ENCODE data around the gene ANKRD10. TPM values are rescaled to one million over a fixed set of nuclear protein-coding genes. Genes with fewer than 3 reads are reported as not detected.

Gene ANKRD10
- total RNA-seq, 4 donors from 2014 or later = 87.8 to 182 (median 145) TPM

DNA sequence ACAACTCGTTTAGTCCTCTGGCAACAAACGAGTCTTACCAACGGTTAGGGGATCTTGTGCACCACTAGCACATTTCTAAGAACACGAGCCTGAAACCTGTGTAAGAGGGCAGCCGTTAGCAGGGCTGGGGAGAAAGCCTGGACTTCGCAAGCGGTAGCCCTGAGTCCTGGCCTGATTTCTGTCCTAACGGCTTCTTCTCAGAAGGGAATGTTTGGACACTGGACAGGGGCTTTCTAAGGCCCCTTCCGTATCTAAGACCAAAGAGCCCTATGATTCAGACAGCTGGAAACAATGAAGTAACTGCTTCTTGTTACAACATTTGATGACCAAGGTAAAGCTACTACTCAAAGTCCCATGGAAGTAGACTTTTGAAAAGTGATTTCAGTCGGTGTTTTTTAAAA is 2.2 kb downstream of the ANKRD10 start:
- TF ChIP-seq, protein P1, sequence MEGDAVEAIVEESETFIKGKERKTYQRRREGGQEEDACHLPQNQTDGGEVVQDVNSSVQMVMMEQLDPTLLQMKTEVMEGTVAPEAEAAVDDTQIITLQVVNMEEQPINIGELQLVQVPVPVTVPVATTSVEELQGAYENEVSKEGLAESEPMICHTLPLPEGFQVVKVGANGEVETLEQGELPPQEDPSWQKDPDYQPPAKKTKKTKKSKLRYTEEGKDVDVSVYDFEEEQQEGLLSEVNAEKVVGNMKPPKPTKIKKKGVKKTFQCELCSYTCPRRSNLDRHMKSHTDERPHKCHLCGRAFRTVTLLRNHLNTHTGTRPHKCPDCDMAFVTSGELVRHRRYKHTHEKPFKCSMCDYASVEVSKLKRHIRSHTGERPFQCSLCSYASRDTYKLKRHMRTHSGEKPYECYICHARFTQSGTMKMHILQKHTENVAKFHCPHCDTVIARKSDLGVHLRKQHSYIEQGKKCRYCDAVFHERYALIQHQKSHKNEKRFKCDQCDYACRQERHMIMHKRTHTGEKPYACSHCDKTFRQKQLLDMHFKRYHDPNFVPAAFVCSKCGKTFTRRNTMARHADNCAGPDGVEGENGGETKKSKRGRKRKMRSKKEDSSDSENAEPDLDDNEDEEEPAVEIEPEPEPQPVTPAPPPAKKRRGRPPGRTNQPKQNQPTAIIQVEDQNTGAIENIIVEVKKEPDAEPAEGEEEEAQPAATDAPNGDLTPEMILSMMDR (IDR thresholded peaks at IDR 0.05) = no peak
- DNase-seq (ENCODE audit: low spot score) = no peak
- peak; percentile 19 for ATAC-seq (ENCODE audit: low FRiP score)

GRCh38 chr13:110911880-110912279 is 3.0 kb downstream of the ANKRD10 start:
- TF ChIP-seq, protein P1 (IDR thresholded peaks at IDR 0.05) = no peak
- ATAC-seq (ENCODE audit: low FRiP score) = no peak
- no peak for DNase-seq (ENCODE audit: low spot score)

DNA sequence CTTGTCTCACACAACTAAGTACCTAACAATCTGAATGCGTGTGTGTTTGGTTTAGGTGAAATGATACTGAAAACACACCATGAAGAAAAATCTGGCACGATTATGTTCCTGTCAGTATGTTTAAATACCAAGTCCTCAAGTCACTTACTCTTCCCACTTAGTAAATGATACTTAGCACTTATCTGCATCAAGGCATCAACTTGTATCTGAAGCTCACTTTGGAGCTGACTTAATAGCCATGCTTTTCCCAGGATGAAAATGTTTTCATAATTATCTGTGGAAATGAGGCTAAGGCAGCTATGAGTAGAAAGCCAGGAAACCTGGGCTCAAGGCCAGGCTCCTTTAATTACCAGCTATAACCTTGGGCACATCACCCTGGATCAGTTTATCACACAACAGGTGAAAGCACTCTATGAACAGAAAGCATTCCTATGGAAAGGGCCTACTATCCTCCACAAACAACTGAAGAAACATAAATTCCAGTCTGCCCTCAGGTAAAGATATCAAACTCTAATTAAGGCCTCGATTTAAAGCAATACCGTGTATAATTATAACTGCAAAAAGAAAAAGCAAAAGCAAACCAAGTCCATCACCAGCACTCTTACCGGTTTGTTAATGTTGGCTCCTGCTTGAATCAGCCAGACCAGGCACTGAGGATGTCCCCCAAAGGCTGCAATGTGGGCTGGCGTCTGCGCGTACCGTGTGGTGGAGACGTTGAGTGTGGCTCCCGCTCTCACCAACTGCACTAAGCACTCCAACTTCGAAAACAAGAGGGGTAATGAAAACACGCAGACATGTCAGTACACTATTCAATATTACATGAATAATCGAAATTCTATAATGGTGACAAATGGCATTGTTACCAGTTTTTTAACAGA is 4.6 kb downstream of the ANKRD10 start:
- no peak for ATAC-seq (ENCODE audit: low FRiP score)
- no peak for DNase-seq (ENCODE audit: low spot score)
- TF ChIP-seq, protein P1 (IDR thresholded peaks at IDR 0.05) = no peak

DNA sequence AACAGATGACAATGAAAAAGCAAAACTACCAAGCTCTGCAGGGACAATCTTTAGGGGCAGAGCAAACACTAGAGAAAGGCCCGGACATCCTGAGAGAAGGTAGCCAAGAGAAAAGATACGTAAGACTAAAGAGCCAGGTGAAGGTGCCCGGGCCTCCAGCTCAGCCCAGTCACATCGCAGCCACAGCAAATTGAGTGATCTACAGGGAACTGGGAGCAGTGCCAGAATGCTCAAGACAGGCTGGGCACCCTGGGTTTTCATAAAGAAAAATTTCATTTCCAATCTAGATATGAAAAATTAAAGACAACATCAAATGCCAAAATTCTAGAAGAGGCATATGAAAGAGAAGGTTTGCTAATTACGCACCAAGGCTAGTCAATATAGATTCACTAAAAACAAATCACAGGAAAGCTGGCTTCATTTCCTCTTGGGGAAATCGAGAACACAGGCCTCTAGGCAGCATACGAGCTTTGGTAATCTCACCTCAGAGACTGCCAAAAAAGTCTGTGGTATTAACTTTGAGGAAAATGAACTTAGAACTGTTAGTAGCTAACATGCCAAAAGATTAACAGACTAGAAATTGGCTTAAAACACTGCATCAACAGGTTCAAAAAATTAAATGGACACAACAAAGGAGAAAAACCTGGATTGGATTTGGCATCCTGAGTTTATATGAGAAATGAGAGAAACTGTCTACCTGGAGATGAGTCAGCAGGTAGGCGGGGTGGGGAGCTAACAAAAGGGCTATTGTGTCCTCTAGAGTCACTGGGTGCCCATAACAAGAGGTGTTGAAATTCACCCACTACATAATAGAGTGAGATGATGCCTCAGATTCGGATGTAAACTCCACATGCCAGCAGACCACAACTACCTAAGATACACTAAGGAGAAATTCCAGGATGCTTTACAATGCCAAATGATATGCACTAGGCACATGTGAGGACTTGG is 6.6 kb downstream of the ANKRD10 start:
- ATAC-seq (ENCODE audit: low FRiP score) = no peak
- TF ChIP-seq, protein P1 (IDR thresholded peaks at IDR 0.05) = no peak
- DNase-seq (ENCODE audit: low spot score) = no peak

GRCh38 chr13:110907301-110907700 is 7.6 kb downstream of the ANKRD10 start:
- DNase-seq (ENCODE audit: low spot score) = no peak
- no peak for ATAC-seq (ENCODE audit: low FRiP score)
- TF ChIP-seq, protein P1 (IDR thresholded peaks at IDR 0.05) = no peak

DNA sequence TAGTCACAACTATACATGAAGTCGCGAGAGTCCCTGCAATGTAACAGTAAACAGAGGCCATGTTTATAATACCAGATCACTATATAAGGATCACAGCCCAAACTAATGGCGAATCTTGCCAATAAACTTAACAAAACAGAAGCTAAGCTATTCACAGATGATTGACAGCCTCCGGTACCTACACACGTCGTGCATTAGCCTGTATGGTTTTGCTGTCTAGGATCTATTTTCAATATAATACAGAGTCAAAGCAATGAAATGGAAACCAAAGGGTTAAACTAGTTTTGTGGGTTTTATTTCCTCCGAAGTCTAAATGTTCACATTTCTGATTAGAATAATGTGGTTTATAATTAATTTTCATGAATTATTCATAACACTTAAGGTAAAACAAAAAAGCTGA is 10.1 kb downstream of the ANKRD10 start:
- DNase-seq (ENCODE audit: low spot score) (no peak), ATAC-seq (ENCODE audit: low FRiP score) (no peak)
- TF ChIP-seq, protein P1 (IDR thresholded peaks at IDR 0.05) = no peak
